ENCODE measurements around the gene PPP1R14C.
"Not testable (repeated sequence)": the region's sequence is repeated elsewhere in the genome, so short reads cannot be mapped to it uniquely, and the experiment has no call there.

The PPP1R14C gene

DNA sequence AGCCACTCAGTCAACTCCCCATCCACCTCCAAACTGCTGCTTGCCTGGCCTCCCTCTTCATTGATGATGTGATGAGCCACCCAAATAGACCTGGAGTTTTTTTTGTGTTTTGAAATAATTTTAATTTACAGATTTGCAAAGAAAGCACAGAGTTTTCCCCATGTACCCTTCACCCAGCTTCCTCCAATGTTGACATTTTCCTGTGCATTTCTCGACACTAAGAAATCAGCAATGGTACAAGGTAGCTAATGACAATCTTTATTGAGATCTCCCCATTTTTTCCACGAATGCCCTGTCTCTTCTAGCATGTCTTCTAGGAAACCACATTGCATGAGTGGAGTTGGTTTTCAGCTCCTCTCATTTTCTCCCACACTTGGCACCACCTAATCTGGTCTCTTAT, 30.1 kb downstream of the PPP1R14C start:
- no peak for DNase-seq

DNA sequence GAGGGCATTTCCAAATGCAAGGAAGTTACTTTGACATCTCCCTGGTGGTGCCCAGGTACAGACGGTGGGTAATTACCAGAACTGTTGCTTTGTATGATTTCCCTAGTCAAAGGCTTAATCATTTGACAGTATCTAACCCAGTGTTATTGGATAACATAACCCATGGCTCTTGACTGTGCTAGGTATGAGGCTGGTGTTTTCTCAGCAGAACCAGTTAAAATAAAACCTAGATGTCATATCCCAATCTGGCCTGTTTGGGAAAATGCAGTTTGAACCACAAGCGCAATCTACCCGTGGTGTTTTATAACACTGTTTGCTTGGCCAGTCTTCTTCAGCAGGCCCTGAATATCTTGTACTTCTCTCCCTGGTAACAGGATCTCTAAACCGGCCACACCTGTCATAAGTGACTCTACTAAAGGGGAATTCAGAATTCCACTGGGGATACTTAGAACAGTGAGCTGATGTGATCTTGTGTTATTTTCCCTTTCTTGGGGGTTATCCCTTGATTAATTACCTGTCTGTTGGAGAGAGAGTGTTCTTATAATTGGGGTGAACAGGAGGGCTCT, 32.8 kb downstream of the PPP1R14C start:
- no peak for DNase-seq

DNA sequence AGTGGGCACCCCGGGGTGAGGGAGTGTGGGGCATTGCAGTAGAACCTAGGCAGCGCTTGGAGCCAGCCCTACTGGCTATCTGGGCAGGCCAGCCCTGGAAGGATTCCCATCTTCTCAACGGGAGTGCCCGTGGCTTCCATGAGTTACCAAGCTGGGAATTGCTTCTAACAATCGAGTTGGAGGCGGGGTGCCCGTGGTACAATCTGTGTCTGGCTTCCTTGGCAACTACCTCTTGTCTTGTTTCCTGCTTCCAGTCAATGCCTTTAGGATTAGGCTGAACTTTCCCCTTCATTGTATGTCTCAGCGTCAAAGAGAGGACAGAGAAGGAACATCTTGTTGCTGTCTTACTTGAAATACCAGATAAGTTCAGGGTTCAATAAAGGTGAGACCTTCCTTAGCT, 33.3 kb downstream of the PPP1R14C start:
- DNase-seq, result no peak

DNA sequence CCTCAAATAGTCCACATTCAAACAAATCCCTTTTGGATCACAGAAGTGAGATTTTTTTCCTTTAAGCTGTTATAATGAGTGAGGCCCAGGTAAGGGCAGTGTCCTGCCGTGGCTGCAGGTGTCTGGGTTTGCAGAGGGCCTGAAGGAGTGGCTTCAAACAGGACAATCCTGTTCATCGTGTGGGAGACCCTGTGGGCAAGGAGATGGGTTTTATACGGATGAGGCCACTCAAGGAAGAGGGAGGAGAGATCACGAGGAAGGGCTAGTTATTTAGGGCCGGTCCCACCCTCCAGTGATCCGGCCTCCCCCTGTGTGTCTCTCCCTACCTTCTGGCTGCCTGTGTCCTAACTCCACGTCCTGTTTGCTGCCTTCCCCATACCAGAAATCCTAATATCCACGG, 33.8 kb downstream of the PPP1R14C start:
- no peak for DNase-seq

DNA sequence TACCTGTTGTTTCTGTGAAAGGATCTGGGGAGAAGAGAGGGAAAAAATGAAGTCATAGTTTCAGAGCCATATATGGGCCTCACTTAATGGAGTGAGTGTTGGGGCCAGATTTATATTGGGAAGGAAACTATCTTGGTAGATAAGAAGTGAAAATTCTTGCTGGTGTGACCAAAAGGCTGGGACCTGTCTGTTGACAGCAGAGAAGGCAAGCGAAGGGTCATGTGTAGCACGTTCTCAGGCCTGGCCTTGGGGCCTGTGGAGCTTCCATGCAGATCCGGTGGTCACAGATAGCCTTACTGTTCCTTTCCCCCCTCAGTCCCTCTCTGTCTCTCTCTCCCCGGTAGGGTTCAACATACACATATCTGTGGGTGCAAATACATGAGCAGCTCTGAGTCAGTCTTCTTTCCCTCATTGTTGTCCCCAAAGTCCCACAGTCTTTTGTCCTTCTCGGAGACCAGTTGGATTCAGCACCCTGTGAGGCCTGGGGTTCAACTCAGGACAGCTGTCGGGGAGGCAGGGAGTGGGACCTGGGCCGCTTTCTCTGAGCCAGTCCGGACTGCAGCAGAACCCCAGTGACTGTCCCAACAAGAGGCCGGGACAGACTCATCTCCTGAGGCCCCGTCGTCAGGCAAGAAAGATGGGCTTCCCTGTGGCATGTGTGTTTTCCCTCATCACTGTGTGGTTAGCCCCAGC, 34.6 kb downstream of the PPP1R14C start:
- DNase-seq, result no peak

DNA sequence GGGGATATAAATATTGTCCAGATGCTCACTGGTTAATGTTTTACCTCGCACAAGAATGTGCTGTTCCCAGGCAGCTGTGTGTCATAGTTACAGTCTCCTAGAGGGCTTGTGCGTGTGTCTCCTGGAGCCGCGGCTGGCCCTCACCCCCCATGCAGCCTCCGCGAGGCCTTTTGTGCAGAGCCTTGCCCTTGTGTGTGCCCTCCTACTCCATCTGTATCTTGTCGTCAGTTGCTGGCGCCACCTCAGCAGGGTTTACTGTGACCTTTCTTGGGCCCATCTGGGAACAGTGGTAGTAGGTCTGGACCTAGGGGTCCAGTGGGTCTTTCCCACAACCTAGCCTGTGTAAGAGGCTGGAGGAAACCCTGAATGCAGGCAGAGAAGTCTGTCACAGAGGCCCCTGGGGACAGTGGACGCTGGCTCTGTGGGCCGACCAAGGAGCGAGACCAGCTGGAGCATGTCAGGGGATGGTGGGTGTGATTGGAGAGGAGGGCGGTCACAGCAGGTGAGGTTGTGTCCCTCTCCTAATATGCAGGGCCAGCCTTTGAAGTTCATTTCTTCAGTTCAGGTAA, 35.2 kb downstream of the PPP1R14C start:
- no peak for DNase-seq

DNA sequence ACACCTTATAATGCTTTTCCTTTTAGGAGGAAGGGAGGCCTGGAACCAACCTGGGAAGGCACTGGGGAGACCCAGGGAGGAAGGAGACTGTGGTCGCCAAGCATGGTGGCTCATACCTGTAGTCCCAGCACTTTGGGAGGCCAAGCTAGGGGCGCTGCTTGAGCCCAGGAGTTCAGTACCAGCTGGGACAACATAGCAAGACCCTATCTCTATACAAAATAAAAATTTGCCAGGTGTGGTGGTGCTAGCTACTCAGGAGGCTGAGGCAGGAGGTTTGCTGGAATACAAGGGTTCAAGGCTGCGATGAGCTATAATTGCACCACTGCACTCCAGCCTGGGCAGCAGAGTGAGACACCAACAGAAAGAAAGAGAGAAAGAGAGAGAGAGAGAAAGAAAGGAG, 36.2 kb downstream of the PPP1R14C start:
- DNase-seq, result no peak

DNA sequence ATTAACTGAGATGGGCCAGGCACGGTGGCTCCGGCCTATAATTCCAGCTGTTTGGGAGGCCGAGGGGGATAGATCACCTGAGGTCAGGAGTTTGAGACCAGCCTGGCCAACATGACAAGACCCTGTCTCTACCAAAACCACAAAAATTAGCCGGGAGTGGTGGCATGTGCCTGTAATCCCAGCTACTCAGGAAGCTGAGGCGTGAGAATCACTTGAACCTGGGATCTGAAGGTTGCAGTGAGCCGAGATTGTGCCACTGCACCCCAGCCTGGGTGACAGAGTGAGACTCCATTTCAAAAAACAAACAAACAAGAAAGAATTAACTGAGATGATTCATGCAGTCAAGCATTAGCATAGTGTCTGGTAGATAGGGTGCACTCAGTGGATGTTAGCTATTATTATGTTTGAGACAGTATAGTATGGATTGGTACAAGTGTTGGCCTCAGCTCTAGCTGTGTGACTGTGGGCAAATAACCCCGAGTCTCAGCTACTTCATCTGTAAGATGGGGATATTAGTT, 37.1 kb downstream of the PPP1R14C start:
- not testable (repeated sequence) for DNase-seq

DNA sequence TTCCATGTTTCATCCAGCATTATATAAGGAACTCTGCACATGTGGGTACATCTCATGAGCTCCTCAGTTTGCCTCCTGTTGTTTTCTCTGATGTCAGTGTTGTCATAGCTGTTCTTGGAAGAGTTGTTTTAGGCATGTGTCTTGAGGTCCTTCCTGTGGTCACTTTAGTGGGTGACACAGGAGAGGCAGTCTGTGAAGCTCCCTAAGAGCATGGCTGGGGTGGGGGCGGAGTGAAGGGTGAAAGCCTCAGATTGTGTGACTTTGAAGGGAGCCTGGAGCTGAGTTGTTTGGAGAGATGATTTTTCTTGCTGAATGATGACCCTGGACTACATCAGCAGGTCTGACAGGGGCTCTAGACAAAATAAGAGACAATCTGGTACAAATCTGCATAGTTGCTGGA, 37.7 kb downstream of the PPP1R14C start:
- DNase-seq, result no peak

DNA sequence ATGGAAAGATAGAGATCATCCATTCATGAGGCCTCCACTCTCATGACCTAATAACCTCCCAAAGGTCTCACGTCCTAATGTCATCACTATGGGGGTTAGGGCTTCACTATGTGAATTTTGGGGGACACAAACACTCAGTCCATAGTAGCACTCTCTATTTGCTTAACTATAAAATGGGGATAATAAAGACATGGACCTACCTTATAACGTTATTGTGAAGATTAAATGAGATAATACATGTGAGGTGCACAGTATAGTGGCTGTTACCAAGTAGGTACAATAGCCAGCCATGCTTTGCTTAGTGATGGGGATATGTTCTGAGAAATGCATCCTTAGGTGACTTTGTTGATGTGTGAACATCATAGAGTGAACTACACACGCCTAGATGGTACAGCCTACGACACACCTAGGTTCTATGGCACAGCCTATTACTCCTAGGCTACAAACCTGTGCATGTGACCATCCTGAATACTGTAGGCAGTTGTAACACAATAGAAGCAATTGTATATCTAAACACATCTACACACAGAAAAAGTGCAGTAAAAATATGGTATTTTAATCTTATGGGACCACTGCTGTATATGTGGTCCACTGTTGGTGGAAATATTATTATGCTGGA, 39.7 kb downstream of the PPP1R14C start:
- DNase-seq, result no peak

DNA sequence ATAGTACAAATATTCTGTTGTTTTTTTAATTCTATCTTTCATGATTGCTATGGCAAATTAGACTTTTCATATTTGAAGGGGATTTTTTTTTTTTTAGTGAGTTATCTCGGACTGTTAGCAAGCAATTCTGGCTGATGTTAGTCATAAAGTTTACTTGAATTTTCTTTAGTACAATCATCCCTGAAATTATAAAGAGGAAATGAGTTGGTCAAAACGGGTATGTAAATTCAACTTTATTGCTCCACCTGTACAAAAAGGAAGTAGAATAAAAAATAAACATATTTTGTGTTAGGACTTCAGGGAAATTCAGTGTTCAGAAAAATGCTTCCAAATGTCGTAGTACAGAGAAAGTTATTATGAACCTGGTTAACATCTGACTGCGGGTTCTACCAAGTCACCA, 40.3 kb downstream of the PPP1R14C start:
- DNase-seq, result no peak

DNA sequence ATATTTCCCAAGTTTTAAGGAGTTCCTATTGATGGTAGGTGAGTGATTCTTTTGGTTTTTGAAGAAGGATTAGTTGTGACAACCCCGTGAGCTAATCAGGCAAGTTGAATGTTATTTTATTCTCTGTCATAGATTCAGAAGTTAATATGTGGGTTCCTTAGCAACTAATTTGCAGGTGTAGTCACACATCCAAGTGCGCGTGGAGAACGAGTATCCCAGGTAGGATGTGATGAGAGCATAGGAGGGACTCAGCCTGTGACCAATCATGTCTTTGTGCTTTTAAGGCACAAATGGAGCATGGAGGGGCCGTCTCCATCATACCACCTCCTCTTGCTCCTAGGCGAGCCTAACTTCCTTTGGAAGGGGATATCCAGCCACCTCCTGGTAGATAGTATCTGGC, 41.1 kb downstream of the PPP1R14C start:
- DNase-seq, result no peak

DNA sequence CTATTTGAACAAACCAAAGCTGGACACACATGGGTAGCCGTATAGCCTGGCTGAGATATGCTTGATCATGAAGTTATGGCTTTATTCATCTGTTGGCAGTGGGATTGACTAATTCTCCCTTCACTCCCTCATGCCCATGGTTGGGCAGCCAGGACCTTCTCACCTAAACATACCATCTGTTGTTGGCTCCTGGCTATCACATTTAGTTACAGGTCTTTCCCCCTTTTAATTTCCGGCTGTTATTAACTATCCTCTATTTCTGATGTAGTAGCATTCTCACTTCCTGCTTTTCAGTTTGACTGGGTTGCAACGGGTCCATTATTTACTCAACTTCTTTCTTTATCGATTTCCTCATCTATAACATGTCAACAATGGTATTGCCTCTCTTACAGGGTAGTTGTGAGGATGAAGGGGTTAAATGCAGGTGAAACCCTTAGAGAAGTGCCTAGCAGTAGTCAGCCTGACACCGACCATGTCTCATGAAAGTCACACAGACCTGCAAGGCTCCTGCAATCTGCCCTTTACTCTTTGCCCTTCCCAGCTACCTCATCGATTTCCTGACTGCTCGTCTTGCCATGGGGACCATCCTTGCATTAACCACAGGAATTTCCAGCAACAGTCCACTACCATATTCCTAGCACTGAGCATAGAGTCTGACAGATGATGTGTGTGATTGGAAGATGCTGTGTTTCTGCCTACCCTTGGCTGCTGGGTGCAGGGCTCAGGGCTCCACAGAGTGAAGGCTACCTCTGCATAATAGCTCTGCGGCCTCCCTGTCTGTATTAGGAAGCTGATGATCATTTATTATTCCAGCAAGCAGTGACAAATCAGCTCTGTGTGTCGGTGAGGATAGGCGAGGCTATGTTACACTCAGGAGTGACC, 42.2 kb downstream of the PPP1R14C start:
- no peak for DNase-seq

DNA sequence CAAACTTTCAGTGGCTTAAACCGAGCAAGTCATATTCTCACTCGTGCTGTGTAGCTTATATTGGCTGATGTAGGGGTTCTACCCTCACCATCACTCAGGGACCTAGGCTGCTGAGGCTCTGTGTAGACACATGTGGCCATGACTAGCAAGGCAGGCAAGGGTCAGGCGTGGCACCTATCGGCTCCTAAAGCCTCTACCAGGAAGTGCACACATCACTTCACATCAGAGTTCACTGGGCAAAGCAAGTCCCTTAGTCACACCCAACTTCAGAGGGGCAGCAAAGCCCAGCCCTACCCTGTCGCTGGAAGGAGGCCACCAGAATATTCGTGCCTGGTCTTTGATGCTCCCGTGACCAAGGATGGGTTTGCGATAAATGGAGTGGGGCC, 42.9 kb downstream of the PPP1R14C start:
- DNase-seq, result no peak

DNA sequence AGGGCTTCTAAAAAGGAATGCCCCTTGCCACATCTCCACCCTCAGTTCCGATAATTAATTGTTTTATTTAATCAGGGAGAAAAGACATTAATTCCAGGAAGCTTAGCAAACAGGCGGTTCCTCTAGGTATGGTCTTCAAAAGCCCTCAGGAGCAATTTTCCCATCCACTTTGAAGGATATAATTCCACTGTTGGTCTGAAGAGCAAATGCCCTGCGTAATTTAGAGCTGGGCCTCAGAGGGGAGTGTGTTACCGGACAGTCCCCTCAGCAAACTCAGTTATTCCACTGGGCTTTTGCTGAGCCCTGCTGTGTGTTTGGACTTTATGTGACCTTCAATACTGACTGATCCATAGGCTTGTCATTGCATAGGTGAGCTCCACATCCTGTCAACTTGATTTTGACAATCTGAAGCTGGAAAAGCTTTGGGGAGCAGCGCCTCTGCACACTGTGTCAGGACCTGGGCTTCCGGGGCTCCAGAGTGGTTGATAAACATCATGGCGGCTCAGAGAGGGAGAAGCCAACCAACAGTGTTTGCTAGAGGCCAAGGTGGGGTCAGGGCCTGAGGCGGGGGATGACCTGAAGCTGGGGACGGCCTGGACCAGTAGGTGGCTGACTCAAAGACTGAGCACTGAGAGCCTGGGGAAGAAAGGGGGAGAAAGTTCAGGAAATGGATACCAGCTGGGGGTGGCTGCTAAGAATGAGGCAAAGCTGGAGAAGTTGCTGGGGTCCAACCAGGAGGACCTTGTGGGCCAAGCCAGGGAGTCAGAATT, 43.5 kb downstream of the PPP1R14C start:
- DNase-seq, result no peak

DNA sequence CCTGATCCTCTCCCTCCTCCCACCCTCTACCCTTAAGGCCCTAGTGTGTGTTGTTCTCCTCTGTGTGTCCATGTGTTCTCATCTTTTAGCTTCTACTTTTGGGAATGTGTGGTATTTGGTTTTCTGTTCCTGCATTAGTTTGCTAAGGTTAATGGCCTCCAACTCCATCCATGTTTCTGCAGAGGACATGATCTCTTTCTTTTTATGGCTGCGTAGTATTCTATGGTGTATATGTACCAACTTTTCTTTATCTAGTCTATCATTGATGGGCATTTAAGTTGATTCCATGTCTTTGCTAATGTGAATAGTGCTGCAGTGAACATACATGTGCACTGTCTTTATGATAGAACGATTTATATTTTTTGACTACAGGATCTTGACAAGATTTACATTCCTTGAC, 44.6 kb downstream of the PPP1R14C start:
- DNase-seq, result not testable (repeated sequence)

DNA sequence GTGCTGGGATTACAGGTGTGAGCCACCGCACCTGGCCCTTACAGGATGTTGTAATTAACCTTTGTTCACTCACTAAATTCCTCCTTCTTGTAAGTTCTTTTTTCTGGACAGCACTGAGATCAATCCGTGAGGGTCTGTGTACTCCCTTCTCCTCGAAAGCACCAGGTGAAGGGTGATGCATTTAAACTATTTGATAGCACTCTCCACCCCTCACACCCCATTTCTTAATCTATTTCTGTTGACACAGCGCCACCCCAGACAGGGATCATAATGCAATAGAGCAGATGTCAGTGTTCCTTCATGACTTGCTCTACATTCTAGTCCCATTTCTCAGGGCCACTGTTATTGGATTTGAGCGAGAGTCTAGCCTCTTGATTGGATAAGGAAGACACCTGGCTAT, 46.3 kb downstream of the PPP1R14C start:
- DNase-seq, result no peak

DNA sequence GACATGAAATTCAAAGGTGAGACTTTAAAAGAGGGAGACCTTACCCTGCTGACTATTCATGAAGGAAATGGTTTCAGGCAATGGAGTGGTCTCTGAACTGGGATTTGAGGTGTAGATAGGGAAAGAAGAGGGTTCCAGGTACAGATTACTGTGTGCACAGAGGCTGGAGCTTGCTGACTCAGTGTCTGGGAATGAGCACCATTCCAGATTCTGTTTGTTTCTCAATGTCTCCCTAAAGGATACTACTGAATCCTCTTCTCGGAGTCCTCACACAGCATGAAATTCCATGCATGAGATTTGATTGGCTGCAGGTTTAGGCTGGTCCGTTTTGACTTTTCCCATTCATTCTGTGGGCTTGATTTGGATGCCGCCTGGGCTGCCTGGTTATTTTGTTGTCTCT, 49.0 kb downstream of the PPP1R14C start:
- DNase-seq, result no peak

DNA sequence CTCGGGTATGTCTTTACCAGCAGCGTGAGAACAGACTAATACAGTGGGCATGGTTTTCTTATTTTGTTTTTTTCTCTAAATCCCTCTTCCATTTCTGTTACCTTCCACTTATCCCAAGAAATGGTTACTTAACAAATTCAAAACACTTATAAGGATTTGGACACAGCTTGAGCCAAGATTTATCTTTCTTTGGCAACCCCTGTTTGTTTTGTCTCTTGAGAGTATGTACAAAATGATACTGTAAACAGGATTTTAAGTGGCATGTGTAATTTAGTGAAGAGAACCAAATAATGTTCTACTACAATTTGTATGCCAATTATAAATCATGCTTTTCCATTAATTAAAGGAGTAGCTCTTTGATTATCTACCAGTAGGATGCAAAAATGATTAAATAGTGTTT, 51.4 kb downstream of the PPP1R14C start:
- no peak for DNase-seq

DNA sequence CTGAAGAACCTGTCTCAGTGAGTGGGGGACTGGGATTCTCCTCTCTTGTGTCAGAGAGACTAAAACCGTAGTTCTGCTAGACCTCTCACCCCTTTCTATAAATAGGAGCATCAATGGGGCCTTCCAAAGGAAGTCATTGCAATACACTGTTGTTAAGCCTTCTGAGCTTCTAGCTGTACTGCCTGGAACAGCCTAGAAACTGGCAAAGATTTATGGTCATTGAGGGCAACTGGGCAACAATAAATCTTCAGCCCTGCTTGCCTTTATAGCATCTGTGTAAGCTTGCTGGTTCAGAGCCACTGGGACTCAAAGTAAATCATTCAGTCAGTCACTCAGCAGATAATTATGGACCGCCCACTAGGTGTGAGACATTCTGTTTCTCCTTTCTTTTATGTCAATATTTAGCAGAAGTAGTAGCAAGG, 53.2 kb downstream of the PPP1R14C start:
- no peak for DNase-seq

DNA sequence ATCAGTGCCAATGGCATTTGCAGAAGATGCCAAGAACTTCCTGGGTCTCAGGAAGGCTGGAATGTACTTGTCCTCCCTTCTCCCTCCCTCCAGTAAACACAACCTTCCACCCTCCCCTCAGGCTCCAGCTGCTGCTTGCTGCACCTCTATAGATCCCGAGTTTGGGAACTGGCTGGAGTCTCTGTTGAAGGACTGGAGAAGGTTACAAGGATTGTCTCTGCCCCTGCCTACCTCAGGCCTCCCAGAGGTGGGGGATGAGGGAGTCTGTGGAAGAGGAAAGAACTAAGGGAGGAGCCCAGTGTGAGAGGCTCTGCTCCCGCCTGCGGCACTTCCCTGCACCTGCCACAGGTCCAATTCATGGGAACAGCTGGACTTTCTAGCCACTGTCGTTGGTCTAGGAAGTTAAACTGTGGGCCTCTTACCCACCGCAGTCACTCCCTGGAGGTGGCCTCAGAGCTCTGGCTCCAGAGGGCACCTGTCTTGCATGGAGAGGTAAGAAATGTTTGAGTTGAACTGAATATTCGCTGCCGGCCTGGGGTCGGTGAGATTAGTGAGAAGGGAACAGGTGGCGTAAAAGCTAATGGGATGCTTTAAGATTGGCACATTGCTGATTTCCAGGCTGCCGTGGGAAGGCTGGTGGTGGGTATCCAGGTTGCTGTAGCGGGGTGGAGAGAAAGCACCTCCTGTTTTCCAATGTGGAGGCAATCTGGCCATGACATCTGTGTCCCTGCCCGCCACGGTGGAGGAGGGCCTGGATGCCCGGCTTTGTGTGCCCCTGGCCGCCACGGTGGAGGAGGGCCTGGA, 54.3 kb downstream of the PPP1R14C start:
- DNase-seq, result no peak

All from T-helper 9 cell (primary cell).